NCI-H526 treated with DMSO at 0.1 percent for 48 hours (cell line): Measurements from ENCODE around the gene PHACTR1.
"Not testable (repeated sequence)": the region's sequence is repeated elsewhere in the genome, so short reads cannot be mapped to it uniquely, and the experiment has no call there.

Experiments
- DNase-seq: peaks from one replicate; lab custom pipeline; 2025; lab: John Stamatoyannopoulos, UW

The PHACTR1 gene

DNA sequence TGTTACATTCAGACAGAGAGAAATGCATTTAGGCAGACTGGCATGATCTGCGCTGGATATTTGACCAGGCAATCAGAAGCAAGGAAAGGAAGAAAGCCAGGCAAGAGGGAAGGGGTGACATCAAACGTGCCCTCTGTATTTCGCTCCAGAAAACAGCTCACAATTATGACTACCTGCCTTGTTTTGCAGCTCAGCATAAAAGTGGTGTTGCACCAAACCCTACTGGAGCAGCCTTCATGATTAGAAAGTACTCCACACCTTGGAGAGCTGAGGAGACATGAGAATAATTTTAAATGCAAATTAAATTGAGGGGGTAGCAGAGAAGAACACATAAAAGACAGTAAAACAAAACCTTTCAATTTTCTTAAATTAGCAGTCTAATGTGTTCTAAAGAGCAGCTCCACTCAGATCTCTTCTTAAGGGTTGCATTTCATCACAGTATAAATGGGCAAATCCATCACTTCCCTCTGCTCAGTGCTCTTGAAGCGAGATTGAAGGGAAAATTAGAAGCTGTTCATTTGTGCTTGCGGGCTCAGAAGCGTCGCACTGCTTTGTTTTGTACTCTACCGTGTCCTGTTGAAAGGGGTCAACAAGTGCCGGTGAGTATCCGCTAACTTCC, at the start of gene PHACTR1:
PHACTR1 (plus strand) TSS at position 470 of the 619 bp plus-strand sequence.
- DNase-seq: no peak

DNA sequence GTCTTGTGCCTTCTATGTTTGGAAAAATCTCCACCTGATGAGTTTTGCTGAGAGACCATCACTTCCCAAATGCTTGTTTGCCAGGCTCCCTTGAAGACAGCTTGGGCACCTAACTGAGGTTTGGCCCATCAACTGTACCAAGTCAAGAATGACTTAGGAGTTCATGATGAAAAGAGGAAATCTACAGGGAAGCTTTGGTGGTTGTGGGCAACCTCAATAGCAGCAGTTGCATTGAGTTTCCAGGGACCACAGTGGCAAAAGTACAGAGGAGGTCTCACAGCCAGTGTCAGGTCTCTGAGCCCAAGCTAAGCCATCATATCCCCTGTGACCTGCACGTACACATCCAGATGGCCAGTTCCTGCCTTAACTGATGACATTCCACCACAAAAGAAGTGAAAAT, 49.7 kb upstream of the PHACTR1 start:
- no peak for DNase-seq

DNA sequence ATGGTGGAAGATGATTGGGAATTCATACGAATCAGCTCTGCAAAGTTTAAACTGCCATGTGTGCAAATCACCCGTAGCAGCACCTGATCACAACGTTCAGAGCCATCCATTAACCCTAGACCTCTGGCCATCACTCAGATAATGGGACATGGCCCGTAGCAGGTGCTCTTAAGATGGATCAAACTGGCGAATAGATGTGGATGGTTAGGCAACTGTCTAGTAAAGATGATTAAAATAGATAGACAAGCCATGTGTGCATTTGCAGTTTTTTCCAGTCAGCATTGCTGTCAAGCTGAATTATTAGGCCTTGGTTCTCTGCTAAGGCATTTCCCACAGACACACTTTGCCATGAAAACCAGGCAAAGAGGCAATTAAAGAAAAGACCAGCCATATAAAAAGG, 40.6 kb upstream of the PHACTR1 start:
- DNase-seq: no peak

GRCh38 chr6:12679341-12679740, 37.2 kb upstream of the PHACTR1 start:
- DNase-seq: no peak

- no peak for DNase-seq
These were observed 23.4 kb upstream of the PHACTR1 start for GRCh38 chr6:12693122-12693521.

- DNase-seq: no peak
These were observed 18.3 kb upstream of the PHACTR1 start for GRCh38 chr6:12698298-12698697.

- DNase-seq: no peak
These were observed 11.6 kb upstream of the PHACTR1 start for GRCh38 chr6:12704946-12705345.

GRCh38 chr6:12709116-12709515, 7.5 kb upstream of the PHACTR1 start:
- no peak for DNase-seq

DNA sequence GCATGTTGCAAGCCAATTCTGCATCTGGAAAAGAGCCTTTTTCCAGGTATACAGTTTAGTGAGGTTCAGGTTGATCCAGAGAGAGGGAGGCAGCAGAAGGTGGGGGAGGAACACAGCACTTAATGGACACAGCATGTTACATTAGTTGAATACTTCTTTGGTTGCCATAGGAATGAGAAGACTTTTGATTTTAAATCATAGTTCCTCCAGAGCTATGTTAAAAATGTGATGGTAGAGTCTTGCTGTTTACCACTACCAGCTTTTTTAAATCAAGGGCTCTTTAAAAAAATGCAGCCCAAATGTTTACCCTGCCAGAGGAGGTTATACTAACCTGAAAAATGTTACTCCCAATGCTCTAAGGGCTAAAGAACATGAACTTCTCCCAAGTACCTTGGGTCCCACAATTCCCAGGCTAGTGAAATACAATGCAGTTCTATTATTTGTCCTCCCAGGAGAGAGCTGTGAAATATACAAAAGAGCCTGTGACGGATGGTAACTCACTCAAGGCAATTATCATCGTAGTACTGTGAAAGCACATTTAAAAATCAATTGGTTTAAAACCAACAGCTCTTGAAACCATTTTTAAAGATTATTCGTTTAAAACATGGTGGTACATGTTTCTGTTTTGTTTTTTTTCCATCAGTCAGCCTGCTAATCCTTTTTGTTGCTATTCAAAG, 6.9 kb upstream of the PHACTR1 start:
- DNase-seq: no peak

GRCh38 chr6:12710921-12711320, 5.6 kb upstream of the PHACTR1 start:
- no peak for DNase-seq

GRCh38 chr6:12714022-12714421, 2.5 kb upstream of the PHACTR1 start:
- DNase-seq: no peak

- no peak for DNase-seq
These were observed 1.1 kb upstream of the PHACTR1 start for GRCh38 chr6:12715437-12715836.

DNA sequence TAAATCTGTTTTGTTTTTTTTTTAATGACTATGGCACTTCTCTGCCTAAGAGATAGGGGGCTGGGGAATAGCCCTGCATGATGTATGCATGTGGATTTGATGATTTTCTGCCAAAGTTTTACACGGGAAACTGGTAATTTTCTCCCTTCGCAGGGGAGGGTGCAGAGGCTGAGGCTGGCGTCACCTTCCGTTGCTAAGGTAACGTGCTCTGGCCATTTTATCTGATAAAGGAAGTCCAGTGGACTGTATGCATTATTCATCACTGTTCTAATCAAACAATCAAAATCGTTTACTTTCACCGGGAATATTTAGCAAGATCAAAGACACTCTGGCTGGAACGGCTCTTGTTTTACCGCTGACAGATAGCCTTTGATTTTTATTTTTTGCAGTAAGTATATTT, 789 bp downstream of the PHACTR1 start:
- DNase-seq: no peak

- no peak for DNase-seq
These were observed 1.4 kb downstream of the PHACTR1 start for GRCh38 chr6:12718015-12718414.

DNA sequence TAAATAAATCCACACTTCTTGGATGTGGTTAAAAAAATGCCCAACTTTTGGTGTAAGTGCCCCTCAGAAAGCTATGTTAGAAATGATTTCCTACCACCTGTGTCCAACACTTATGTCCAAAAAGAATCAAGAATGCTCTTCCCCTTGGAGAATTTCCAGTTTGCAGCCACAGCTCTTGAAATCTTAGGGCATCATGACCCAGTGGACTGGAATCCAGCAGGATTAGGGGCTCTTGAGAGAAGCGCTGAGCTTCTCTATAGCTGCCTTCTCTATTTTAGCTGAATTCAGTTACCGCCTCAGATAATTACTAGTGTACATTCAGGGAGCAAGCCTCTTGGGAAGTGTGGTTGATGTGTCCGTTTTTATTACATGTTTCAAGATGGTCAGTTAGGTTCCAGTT, 2.5 kb downstream of the PHACTR1 start:
- DNase-seq: no peak

- no peak for DNase-seq
These were observed 3.7 kb downstream of the PHACTR1 start for GRCh38 chr6:12720310-12720709.

DNA sequence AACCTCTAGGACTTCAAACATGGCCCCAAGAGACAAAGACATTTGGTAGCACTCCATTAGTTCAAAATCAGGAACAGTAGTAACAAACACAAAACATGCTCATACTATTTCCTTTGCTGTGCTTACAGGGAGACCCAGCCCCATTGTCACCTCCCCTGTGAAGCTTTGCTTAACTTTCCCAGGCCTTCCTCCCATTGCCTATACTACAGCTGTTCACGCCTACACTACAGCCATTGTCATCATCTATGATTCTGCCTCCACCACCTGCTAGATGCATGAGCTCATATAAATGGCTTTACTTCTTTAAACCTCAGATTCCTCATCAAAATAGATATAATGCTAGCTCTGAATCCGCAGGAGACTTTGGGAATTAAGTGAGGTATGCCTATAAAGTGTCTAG, 8.7 kb downstream of the PHACTR1 start:
- no peak for DNase-seq

GRCh38 chr6:12729467-12729866, 12.9 kb downstream of the PHACTR1 start:
- peak; percentile 24 for DNase-seq

DNA sequence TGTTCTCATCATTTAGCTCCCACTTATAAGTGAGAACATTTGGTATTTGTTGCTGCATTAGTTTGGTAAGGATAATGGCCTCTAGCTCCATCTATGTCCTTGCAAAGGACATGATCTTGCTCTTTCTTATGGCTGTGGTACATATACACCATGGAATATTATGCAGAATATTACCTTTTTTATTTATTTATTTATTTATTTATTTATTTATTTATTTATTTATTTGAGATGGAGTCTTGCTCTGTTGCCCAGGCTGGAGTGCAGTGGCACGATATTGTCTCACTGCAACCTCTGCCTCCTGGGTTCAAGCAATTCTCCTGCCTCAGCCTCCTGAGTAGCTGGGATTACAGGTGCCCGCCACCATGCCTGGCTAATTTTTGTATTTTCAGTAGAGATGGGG, 14.2 kb downstream of the PHACTR1 start:
- not testable (repeated sequence) for DNase-seq

- DNase-seq: no peak
These were observed 17.3 kb downstream of the PHACTR1 start for GRCh38 chr6:12733876-12734275.

DNA sequence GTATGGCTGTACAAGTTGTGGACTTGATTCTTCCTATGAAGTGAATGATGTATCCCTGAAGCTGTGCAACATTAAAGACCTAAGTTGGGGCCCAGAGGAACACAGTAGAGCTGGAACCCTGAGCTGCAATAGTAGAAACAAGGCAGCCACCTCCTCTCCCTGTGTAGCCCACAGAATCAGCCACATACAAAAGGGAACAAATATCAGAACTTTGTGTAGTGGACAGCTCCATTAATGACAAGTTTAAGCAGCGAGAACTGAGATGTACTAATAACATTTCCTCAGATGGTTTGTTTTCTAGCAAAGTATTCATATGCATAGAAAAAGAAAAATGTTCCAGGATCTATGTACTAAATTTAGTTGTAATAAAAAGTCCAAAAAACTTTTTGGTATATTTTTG, 19.2 kb downstream of the PHACTR1 start:
- no peak for DNase-seq

GRCh38 chr6:12748411-12748810, 31.8 kb downstream of the PHACTR1 start:
- DNase-seq: peak; percentile 8

GRCh38 chr6:12748815-12749521, 32.4 kb downstream of the PHACTR1 start:
- peak; percentile 44 for DNase-seq
